ENCODE results near the gene MFSD12.

Gene MFSD12

DNA sequence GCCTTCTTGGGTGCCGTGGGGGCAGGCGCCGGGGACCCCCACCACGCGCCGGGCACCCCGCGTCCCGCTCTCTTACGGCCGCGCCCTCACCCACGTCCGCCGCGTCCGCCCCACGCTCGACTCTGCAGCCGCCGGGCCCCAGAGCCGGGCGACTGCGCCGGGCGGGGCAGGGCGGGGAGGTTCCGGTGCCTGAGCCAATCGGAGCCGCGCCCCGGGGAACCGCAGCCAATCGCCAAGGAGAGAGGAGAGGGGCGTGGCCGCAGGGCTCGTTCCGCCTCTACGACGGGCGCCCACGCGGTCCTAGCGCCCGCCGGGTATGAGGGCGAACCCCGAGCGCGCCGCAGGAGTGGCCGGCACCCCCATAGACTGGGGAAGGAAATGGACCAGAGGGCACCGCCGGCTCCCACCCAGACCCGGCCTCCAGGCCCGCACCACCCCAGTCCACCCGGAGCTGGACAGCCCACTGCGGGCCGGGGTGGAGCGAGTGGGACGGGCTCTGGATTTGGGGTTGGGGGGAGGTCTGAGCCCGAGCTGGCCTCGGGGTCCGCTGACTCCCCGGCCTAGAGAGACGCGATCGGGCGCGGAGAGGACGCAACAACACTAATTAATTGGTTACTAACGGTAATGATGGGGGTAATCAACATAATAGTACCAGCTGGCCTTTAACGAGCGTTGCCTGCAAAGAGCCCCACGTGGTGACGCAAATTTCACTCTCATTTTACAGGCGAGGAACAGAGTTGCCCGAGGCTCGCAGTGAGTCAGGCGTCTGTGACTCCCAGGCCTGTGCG, at the start of gene MFSD12:
Gene MFSD12, minus strand, starts transcription at position 126 of the 788 bp plus-strand sequence. CDS start 183 bp downstream, outside the sequence.
- peaks cover 22% of the 10 kb centered on the region for H3K36me3 ChIP-seq (ENCODE audit: insufficient read depth, insufficient read length, low read length)
- H3K27me3 ChIP-seq (ENCODE audit: insufficient read depth, insufficient read length), result no peaks in the 10 kb centered on the region
- H3K4me1 ChIP-seq (ENCODE audit: insufficient read depth, insufficient read length), result peaks cover 21% of the 10 kb centered on the region
- no peak for TF ChIP-seq YY1 (IDR thresholded peaks at IDR 0.05; ENCODE audit: insufficient read depth, insufficient read length)
- TF ChIP-seq ZNF274 (IDR thresholded peaks at IDR 0.05; ENCODE audit: low read depth, low read length), result no peak
- no peak for TF ChIP-seq SUZ12 (IDR thresholded peaks at IDR 0.05; ENCODE audit: extremely low read depth, insufficient read depth, insufficient read length)
- DNase-seq (ENCODE audit: low read depth, low spot score), result peak; percentile 84
- H3K9me3 ChIP-seq (ENCODE audit: insufficient read depth, low read length), result no peaks in the 10 kb centered on the region
- H3K9ac ChIP-seq (ENCODE audit: insufficient read length, low read depth), result peak within 1 kb of the TSS; percentile 99
- H3K4me3 ChIP-seq (ENCODE audit: insufficient read length, low read depth), result peak within 1 kb of the TSS; percentile 99

DNA sequence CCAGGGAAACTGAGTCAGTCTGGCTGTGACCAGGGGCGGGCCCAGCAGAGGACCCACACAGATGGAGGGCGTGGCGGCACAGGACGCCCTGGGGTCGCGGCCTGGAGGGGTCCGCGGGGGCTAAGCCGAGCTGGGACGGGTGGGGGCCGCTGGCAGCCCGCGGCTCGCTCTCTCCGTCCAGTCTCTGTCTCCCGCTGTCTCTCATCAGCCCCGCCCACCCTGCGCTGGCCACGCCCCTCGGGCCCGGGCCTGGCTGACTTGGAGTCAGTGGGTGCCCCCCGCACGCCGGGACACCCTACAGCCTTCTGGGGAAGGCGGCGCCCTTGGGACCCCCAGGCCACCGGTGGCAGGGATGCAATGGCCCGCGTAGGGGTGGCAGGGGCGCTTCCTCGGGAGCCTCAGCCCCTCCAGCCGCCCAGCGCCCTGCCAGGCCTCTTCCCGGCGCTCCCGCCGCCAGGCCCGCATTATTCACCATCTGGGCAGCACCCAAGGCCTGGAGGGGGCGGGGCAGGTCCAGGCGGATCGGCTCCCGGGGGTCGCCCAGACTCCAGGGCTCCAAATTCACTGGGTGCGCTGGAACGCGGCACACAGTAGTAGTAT, 49.4 kb upstream of the MFSD12 start, which contains the start of gene TBXA2R:
Gene TBXA2R, minus strand, starts transcription at position 186 of the 600 bp plus-strand sequence. CDS start 6,241 bp downstream, outside the sequence.
- Histone ChIP-seq H3K27me3 (ENCODE audit: insufficient read depth, insufficient read length) (peaks cover 18% of the 10 kb centered on the region), H3K9me3 (ENCODE audit: insufficient read depth, low read length) (no peaks in the 10 kb centered on the region), H3K4me3 (ENCODE audit: insufficient read length, low read depth) (peak within 1 kb of the TSS; percentile 64), H3K4me1 (ENCODE audit: insufficient read depth, insufficient read length) (peaks cover 13% of the 10 kb centered on the region), H3K9ac (ENCODE audit: insufficient read length, low read depth) (peak within 1 kb of the TSS; percentile 74), H3K36me3 (ENCODE audit: insufficient read depth, insufficient read length, low read length) (peaks cover 25% of the 10 kb centered on the region)
- TF ChIP-seq SUZ12 (IDR thresholded peaks at IDR 0.05; ENCODE audit: extremely low read depth, insufficient read depth, insufficient read length), result no peak
- TF ChIP-seq YY1 (IDR thresholded peaks at IDR 0.05; ENCODE audit: insufficient read depth, insufficient read length), result no peak
- no peak for TF ChIP-seq ZNF274 (IDR thresholded peaks at IDR 0.05; ENCODE audit: low read depth, low read length)
- no peak for DNase-seq (ENCODE audit: low read depth, low spot score)

DNA sequence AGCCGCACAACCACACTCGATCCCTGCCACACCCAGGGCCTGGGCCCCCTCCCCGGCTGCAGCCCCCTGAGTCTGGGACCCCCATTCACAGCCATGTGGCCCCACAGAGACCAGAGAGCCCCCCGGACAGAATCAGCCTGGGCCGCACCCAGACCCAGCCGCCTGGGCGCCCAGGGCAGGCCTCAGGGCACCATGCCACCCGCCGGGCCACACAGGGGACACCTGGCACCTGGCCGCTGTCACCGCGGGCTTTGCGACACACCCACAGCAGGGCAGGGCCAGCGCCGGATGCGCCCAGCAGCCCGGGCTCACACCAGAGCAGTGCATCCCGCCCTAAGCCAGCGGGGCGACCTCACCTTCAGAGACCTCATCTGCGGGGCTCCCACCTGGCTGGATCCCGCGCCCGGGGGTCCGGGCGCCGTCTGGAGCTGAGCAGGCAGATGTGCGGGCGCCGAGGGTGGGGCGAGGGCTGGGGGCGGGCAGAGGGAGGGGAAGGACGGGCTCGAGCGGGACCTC, 48.8 kb upstream of the MFSD12 start:
- Histone ChIP-seq H3K9me3 (ENCODE audit: insufficient read depth, low read length) (no peaks in the 10 kb centered on the region), H3K9ac (ENCODE audit: insufficient read length, low read depth) (peak overlapping the region; percentile 58), H3K36me3 (ENCODE audit: insufficient read depth, insufficient read length, low read length) (peaks cover 19% of the 10 kb centered on the region), H3K4me1 (ENCODE audit: insufficient read depth, insufficient read length) (peaks cover 13% of the 10 kb centered on the region), H3K4me3 (ENCODE audit: insufficient read length, low read depth) (peak overlapping the region; percentile 64), H3K27me3 (ENCODE audit: insufficient read depth, insufficient read length) (peaks cover 18% of the 10 kb centered on the region)
- TF ChIP-seq YY1 (IDR thresholded peaks at IDR 0.05; ENCODE audit: insufficient read depth, insufficient read length) (no peak), SUZ12 (IDR thresholded peaks at IDR 0.05; ENCODE audit: extremely low read depth, insufficient read depth, insufficient read length) (no peak), ZNF274 (IDR thresholded peaks at IDR 0.05; ENCODE audit: low read depth, low read length) (no peak)
- no peak for DNase-seq (ENCODE audit: low read depth, low spot score)

DNA sequence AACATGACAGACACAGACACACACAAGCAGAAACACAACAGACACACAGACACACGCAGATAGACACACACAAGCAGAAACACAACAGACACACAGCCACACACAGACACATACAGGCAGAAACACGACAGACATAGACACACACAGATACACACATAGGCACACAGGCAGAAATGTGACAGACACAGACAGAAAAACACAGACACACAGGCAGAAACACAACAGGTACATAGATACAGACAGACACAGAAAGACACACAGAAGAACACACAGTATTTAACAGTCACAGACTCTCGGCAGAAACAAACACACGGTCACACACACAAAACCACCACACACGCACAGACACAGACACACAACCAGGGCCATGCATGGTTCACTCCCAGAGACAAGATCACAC, 48.4 kb upstream of the MFSD12 start:
- TF ChIP-seq SUZ12 (IDR thresholded peaks at IDR 0.05; ENCODE audit: extremely low read depth, insufficient read depth, insufficient read length) (no peak), ZNF274 (IDR thresholded peaks at IDR 0.05; ENCODE audit: low read depth, low read length) (no peak), YY1 (IDR thresholded peaks at IDR 0.05; ENCODE audit: insufficient read depth, insufficient read length) (no peak)
- Histone ChIP-seq H3K9ac (ENCODE audit: insufficient read length, low read depth) (peak overlapping the region; percentile 58), H3K4me1 (ENCODE audit: insufficient read depth, insufficient read length) (peaks cover 13% of the 10 kb centered on the region), H3K36me3 (ENCODE audit: insufficient read depth, insufficient read length, low read length) (peaks cover 15% of the 10 kb centered on the region), H3K4me3 (ENCODE audit: insufficient read length, low read depth) (peak overlapping the region; percentile 64), H3K27me3 (ENCODE audit: insufficient read depth, insufficient read length) (peaks cover 18% of the 10 kb centered on the region), H3K9me3 (ENCODE audit: insufficient read depth, low read length) (no peaks in the 10 kb centered on the region)
- no peak for DNase-seq (ENCODE audit: low read depth, low spot score)

DNA sequence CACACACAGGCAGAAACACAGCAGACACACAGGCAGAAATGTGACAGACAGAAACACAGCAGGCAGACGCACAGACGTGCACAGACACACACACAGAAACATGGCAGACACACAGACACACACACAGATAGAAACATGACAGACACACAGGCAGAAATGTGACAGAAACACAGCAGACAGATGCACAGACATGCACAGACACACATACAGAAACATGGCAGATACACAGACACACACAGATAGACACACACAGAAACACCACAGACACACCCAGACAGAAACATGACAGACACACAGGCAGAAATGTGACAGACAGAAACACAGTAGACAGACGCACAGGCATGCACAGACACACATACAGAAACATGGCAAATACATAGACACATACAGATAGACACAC, 48.0 kb upstream of the MFSD12 start:
- no peak overlapping the region for H3K4me3 ChIP-seq (ENCODE audit: insufficient read length, low read depth)

DNA sequence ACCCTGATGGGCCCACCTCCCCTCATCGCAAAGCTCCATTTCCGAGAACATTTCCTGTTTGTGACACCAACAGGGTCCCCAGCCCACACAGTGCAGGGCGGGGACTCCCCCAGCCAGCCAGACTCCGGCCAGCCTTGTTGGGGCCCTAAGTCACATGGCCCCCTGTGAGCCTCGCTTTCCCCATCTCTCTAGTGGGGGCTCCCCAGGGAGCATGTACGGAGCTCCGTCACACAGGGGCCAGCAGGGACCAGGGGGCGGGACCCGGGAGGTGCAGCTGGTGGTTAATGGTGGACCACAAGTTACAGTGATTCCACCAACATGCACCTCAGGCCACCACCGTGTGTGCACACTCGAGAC, 47.6 kb upstream of the MFSD12 start:
- peaks cover 18% of the 10 kb centered on the region for H3K27me3 ChIP-seq (ENCODE audit: insufficient read depth, insufficient read length)
- H3K4me1 ChIP-seq (ENCODE audit: insufficient read depth, insufficient read length), result peaks cover 15% of the 10 kb centered on the region
- no peaks in the 10 kb centered on the region for H3K9me3 ChIP-seq (ENCODE audit: insufficient read depth, low read length)
- no peak overlapping the region for H3K4me3 ChIP-seq (ENCODE audit: insufficient read length, low read depth)
- no peak for TF ChIP-seq ZNF274 (IDR thresholded peaks at IDR 0.05; ENCODE audit: low read depth, low read length)
- TF ChIP-seq SUZ12 (IDR thresholded peaks at IDR 0.05; ENCODE audit: extremely low read depth, insufficient read depth, insufficient read length), result no peak
- no peak for TF ChIP-seq YY1 (IDR thresholded peaks at IDR 0.05; ENCODE audit: insufficient read depth, insufficient read length)
- peaks cover 9% of the 10 kb centered on the region for H3K36me3 ChIP-seq (ENCODE audit: insufficient read depth, insufficient read length, low read length)
- H3K9ac ChIP-seq (ENCODE audit: insufficient read length, low read depth), result no peak overlapping the region
- DNase-seq (ENCODE audit: low read depth, low spot score), result no peak

More for the DNA sequence above, 48.0 kb upstream of the MFSD12 start:
- no peak for DNase-seq (ENCODE audit: low read depth, low spot score)
- TF ChIP-seq ZNF274 (IDR thresholded peaks at IDR 0.05; ENCODE audit: low read depth, low read length) (no peak), YY1 (IDR thresholded peaks at IDR 0.05; ENCODE audit: insufficient read depth, insufficient read length) (no peak), SUZ12 (IDR thresholded peaks at IDR 0.05; ENCODE audit: extremely low read depth, insufficient read depth, insufficient read length) (no peak)
- Histone ChIP-seq H3K27me3 (ENCODE audit: insufficient read depth, insufficient read length) (peaks cover 18% of the 10 kb centered on the region), H3K9ac (ENCODE audit: insufficient read length, low read depth) (no peak overlapping the region), H3K9me3 (ENCODE audit: insufficient read depth, low read length) (no peaks in the 10 kb centered on the region), H3K4me1 (ENCODE audit: insufficient read depth, insufficient read length) (peaks cover 13% of the 10 kb centered on the region), H3K36me3 (ENCODE audit: insufficient read depth, insufficient read length, low read length) (peaks cover 10% of the 10 kb centered on the region)

All from NT2/D1 (cell line).